Measurements from ENCODE around the gene TOM1L2. TPM values are rescaled to one million over a fixed set of nuclear protein-coding genes. Genes with fewer than 3 reads are reported as not detected.

The TOM1L2 gene
- total RNA-seq, 1 experiment from 2014 or later: 34.2 TPM

- no peak overlapping the region for H3K4me3 Mint-ChIP-seq (ENCODE audit: unreplicated experiment)
- intact Hi-C loops (cut with micrococcal nuclease): no loop called here
- BruUV-seq (replicated peaks): no TSS peak
- CTCF ChIA-PET: interaction anchor here (0.7 to 1.3 kb wide), 5 partner anchors 13 to 226 kb away, joined by 3 to 4 read pairs (median 3); no protein-coding TSS in a partner anchor
- no peaks in the 10 kb centered on the region for H3K27me3 Mint-ChIP-seq (ENCODE audit: insufficient read depth, unreplicated experiment)
- DNase-seq (ENCODE audit: unreplicated experiment): no peak
- peaks cover 69% of the 10 kb centered on the region for H3K36me3 Mint-ChIP-seq (ENCODE audit: insufficient read depth, unreplicated experiment)
- POLR2A ChIA-PET: interaction anchor here (0.6 kb wide), 1 partner anchor 10 kb away, joined by 3 read pairs; no protein-coding TSS in a partner anchor
- TF ChIP-seq CTCF (IDR thresholded peaks at IDR 0.05; ENCODE audit: unreplicated experiment): no peak
- H3K27ac Mint-ChIP-seq (ENCODE audit: low read depth, unreplicated experiment): no peak overlapping the region
- H3K4me1 Mint-ChIP-seq (ENCODE audit: insufficient read depth, unreplicated experiment): peaks cover 15% of the 10 kb centered on the region
- no peaks in the 10 kb centered on the region for H3K9me3 Mint-ChIP-seq (ENCODE audit: unreplicated experiment)
Observed at GRCh38 chr17:17807440-17807839, 164.8 kb downstream of the TOM1L2 start.

GRCh38 chr17:17806611-17807274, 165.5 kb downstream of the TOM1L2 start:
- intact Hi-C loops (cut with micrococcal nuclease): no loop called here
- Mint-ChIP-seq H3K27ac (ENCODE audit: low read depth, unreplicated experiment) (no peak overlapping the region), H3K36me3 (ENCODE audit: insufficient read depth, unreplicated experiment) (peaks cover 69% of the 10 kb centered on the region), H3K4me1 (ENCODE audit: insufficient read depth, unreplicated experiment) (peaks cover 15% of the 10 kb centered on the region), H3K4me3 (ENCODE audit: unreplicated experiment) (no peak overlapping the region), H3K9me3 (ENCODE audit: unreplicated experiment) (no peaks in the 10 kb centered on the region), H3K27me3 (ENCODE audit: insufficient read depth, unreplicated experiment) (no peaks in the 10 kb centered on the region)
- no peak for DNase-seq (ENCODE audit: unreplicated experiment)
- TF ChIP-seq CTCF (IDR thresholded peaks at IDR 0.05; ENCODE audit: unreplicated experiment): no peak
- no TSS peak for BruUV-seq (replicated peaks)
- ChIA-PET POLR2A (no interaction called here), CTCF (interaction anchor here (0.9 to 1.3 kb wide), 5 partner anchors 14 to 452 kb away, joined by 3 to 4 read pairs (median 3); no protein-coding TSS in a partner anchor)

- intact Hi-C loops (cut with micrococcal nuclease): no loop called here
- DNase-seq (ENCODE audit: unreplicated experiment): no peak
- Mint-ChIP-seq H3K4me1 (ENCODE audit: insufficient read depth, unreplicated experiment) (peaks cover 15% of the 10 kb centered on the region), H3K36me3 (ENCODE audit: insufficient read depth, unreplicated experiment) (peaks cover 65% of the 10 kb centered on the region), H3K27me3 (ENCODE audit: insufficient read depth, unreplicated experiment) (no peaks in the 10 kb centered on the region), H3K4me3 (ENCODE audit: unreplicated experiment) (no peak overlapping the region), H3K27ac (ENCODE audit: low read depth, unreplicated experiment) (no peak overlapping the region), H3K9me3 (ENCODE audit: unreplicated experiment) (no peaks in the 10 kb centered on the region)
- ChIA-PET POLR2A (no interaction called here), CTCF (interaction anchor here (0.6 to 1.1 kb wide), 3 partner anchors 15 to 451 kb away, joined by 3 to 4 read pairs (median 3); no protein-coding TSS in a partner anchor)
- TF ChIP-seq CTCF (IDR thresholded peaks at IDR 0.05; ENCODE audit: unreplicated experiment): no peak
- no TSS peak for BruUV-seq (replicated peaks)
Observed at GRCh38 chr17:17806035-17806434, 166.2 kb downstream of the TOM1L2 start.

- Mint-ChIP-seq H3K4me3 (ENCODE audit: unreplicated experiment) (no peak overlapping the region), H3K36me3 (ENCODE audit: insufficient read depth, unreplicated experiment) (peaks cover 65% of the 10 kb centered on the region), H3K9me3 (ENCODE audit: unreplicated experiment) (no peaks in the 10 kb centered on the region), H3K27me3 (ENCODE audit: insufficient read depth, unreplicated experiment) (no peaks in the 10 kb centered on the region), H3K4me1 (ENCODE audit: insufficient read depth, unreplicated experiment) (peaks cover 15% of the 10 kb centered on the region), H3K27ac (ENCODE audit: low read depth, unreplicated experiment) (no peak overlapping the region)
- no peak for DNase-seq (ENCODE audit: unreplicated experiment)
- intact Hi-C loops (cut with micrococcal nuclease): no loop called here
- no TSS peak for BruUV-seq (replicated peaks)
- ChIA-PET POLR2A (no interaction called here), CTCF (interaction anchor here (1.0 kb wide), 1 partner anchor 450 kb away, joined by 3 read pairs; no protein-coding TSS in a partner anchor)
- no peak for TF ChIP-seq CTCF (IDR thresholded peaks at IDR 0.05; ENCODE audit: unreplicated experiment)
Observed at GRCh38 chr17:17805575-17805974, 166.6 kb downstream of the TOM1L2 start.

All from MCF 10A (cell line).